ENCODE results near the gene HLX.

HLX gene

DNA sequence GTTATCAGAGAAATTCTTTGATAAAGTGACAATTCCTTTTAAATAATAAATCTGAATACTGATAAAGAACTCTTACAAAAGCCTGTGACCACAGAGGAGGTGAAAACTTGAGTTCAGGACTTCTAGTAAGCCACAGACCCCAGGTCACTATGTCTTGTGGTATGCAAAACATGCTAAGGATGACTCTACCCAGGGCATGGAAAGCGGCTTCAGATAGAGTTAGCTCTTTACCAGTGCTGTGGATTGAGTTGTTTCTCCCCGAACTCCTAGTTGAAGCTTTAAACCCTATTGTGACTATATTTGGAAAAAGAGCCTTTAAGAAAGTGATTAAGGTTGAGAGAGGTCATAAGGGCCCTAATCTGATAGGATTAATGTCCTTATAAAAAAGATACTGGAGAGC is 42.3 kb downstream of the HLX start:
- Histone ChIP-seq H3K9me3 (no peaks in the 10 kb centered on the region), H3K4me1 (ENCODE audit: control insufficient read depth in 1 of 2, insufficient read depth in 1 of 2, low read depth in 1 of 2, low read length in 1 of 2) (peaks cover 4% of the 10 kb centered on the region in 2 experiments), H3K27me3 (peaks cover 3% of the 10 kb centered on the region), H3K4me3 (ENCODE audit: low read depth in 1 of 2, low read length in 1 of 2) (no peak overlapping the region), H3K36me3 (no peaks in the 10 kb centered on the region), H3K27ac (no peak overlapping the region)
- TF ChIP-seq CTCF (IDR thresholded peaks at IDR 0.05) = no peak

- peaks cover 7% of the 10 kb centered on the region for H3K27me3 ChIP-seq
- no peaks in the 10 kb centered on the region for H3K36me3 ChIP-seq
- peaks cover 4% of the 10 kb centered on the region in 2 experiments for H3K4me1 ChIP-seq (ENCODE audit: control insufficient read depth in 1 of 2, insufficient read depth in 1 of 2, low read depth in 1 of 2, low read length in 1 of 2)
- TF ChIP-seq CTCF (IDR thresholded peaks at IDR 0.05) = no peak
- H3K9me3 ChIP-seq = no peaks in the 10 kb centered on the region
- no peak overlapping the region for H3K4me3 ChIP-seq (ENCODE audit: low read depth in 1 of 2, low read length in 1 of 2)
- no peak overlapping the region for H3K27ac ChIP-seq
Measured at GRCh38 chr1:220921971-220922635, 42.9 kb downstream of the HLX start.

DNA sequence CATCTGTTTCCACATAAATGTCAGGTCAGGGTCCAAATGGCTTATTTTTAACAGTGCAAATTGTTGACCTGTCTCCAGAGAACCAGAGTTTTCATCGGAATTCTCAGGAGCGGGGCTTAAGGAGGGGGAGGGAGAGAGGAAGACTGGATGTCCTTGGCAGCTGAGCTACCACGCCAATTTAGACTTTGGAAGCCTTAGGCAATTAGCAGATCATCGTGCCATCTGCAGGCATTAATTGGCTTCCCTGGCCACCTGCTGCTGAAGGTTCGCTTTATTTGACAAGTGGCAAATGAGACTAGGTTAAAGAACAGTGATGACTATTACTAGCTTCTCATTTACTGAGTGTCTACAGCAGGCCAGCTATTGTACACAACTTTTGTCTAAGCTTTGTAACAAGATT is 43.7 kb downstream of the HLX start:
- peaks cover 4% of the 10 kb centered on the region in 2 experiments for H3K4me1 ChIP-seq (ENCODE audit: control insufficient read depth in 1 of 2, insufficient read depth in 1 of 2, low read depth in 1 of 2, low read length in 1 of 2)

GRCh38 chr1:220924331-220924970 is 45.2 kb downstream of the HLX start:
- Histone ChIP-seq H3K4me3 (ENCODE audit: low read depth in 1 of 2, low read length in 1 of 2) (no peak overlapping the region), H3K9me3 (no peaks in the 10 kb centered on the region)
- TF ChIP-seq CTCF (IDR thresholded peaks at IDR 0.05) = no peak

More for the DNA sequence above, 43.7 kb downstream of the HLX start:
- H3K27me3 ChIP-seq = peaks cover 14% of the 10 kb centered on the region
- no peaks in the 10 kb centered on the region for H3K36me3 ChIP-seq
- no peaks in the 10 kb centered on the region for H3K9me3 ChIP-seq
- H3K27ac ChIP-seq = no peak overlapping the region
- H3K4me3 ChIP-seq (ENCODE audit: low read depth in 1 of 2, low read length in 1 of 2) = no peak overlapping the region
- TF ChIP-seq CTCF (IDR thresholded peaks at IDR 0.05) = no peak

DNA sequence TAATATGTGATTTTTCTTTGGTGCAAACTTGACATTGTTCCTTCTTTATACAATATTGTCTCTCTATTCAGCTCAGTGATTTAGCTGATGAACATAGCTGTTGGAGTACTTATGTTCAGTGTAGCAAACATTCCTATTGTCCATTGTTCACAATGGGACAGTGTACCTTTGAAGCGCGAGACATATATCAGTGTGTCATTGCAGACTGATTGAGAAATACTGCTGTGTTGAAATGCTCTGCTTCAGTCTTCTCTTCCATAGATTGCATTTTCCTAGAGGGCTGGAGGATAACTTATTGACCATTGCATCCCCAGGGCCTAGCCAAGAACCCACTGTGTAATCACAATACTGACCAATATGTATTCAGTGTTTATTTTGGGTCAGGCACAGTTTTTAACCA is 46.5 kb downstream of the HLX start:
- Histone ChIP-seq H3K9me3 (no peaks in the 10 kb centered on the region), H3K4me1 (ENCODE audit: control insufficient read depth in 1 of 2, insufficient read depth in 1 of 2, low read depth in 1 of 2, low read length in 1 of 2) (peaks cover 4% of the 10 kb centered on the region in 2 experiments), H3K27me3 (peaks cover 14% of the 10 kb centered on the region), H3K36me3 (no peaks in the 10 kb centered on the region), H3K4me3 (ENCODE audit: low read depth in 1 of 2, low read length in 1 of 2) (no peak overlapping the region), H3K27ac (no peak overlapping the region)
- TF ChIP-seq CTCF (IDR thresholded peaks at IDR 0.05) = no peak

More at GRCh38 chr1:220924331-220924970, 45.2 kb downstream of the HLX start:
- Histone ChIP-seq H3K4me1 (ENCODE audit: control insufficient read depth in 1 of 2, insufficient read depth in 1 of 2, low read depth in 1 of 2, low read length in 1 of 2) (peaks cover 4% of the 10 kb centered on the region in 2 experiments), H3K27ac (no peak overlapping the region), H3K27me3 (peaks cover 14% of the 10 kb centered on the region), H3K36me3 (no peaks in the 10 kb centered on the region)
